ENCODE measurements around the gene SELE.
"Not testable (repeated sequence)": the region's sequence is repeated elsewhere in the genome, so short reads cannot be mapped to it uniquely, and the experiment has no call there.

Gene SELE

GRCh38 chr1:169696273-169697100 is 37.4 kb downstream of the SELE start:
- H3K27ac ChIP-seq, result no peak overlapping the region

GRCh38 chr1:169694304-169695075 is 39.4 kb downstream of the SELE start:
- no peak overlapping the region for H3K27ac ChIP-seq
- TF ChIP-seq ZFX (IDR thresholded peaks at IDR 0.05) (no peak), CTCF (conservative IDR thresholded peaks at IDR 0.05) (peak; percentile 45)

More at GRCh38 chr1:169696273-169697100, 37.4 kb downstream of the SELE start:
- TF ChIP-seq CTCF (conservative IDR thresholded peaks at IDR 0.05) (no peak), ZFX (IDR thresholded peaks at IDR 0.05) (no peak)

- TF ChIP-seq ZFX (IDR thresholded peaks at IDR 0.05) (no peak), CTCF (conservative IDR thresholded peaks at IDR 0.05) (no peak)
- no peak overlapping the region for H3K27ac ChIP-seq
Observed at GRCh38 chr1:169692756-169693460, 41.0 kb downstream of the SELE start.

GRCh38 chr1:169690489-169690888 is 43.4 kb downstream of the SELE start:
- no peak overlapping the region for H3K27ac ChIP-seq
- no peak for TF ChIP-seq CTCF (conservative IDR thresholded peaks at IDR 0.05)
- no peak for TF ChIP-seq ZFX (IDR thresholded peaks at IDR 0.05)

- TF ChIP-seq ZFX (IDR thresholded peaks at IDR 0.05), result no peak
- no peak for TF ChIP-seq CTCF (conservative IDR thresholded peaks at IDR 0.05)
- no peak overlapping the region for H3K27ac ChIP-seq
Observed at GRCh38 chr1:169689395-169689794, 44.5 kb downstream of the SELE start.

GRCh38 chr1:169688377-169688776 is 45.5 kb downstream of the SELE start:
- not testable (repeated sequence) for H3K27ac ChIP-seq

- no peak overlapping the region for H3K27ac ChIP-seq
- TF ChIP-seq CTCF (conservative IDR thresholded peaks at IDR 0.05) (no peak), ZFX (IDR thresholded peaks at IDR 0.05) (no peak)
Observed at GRCh38 chr1:169683661-169684060, 50.2 kb downstream of the SELE start.

GRCh38 chr1:169683168-169683567 is 50.7 kb downstream of the SELE start:
- H3K27ac ChIP-seq, result not testable (repeated sequence)
